Large intestine (tissue), 3 donors: ENCODE data around the gene SUOX. TPM values are rescaled to one million over a fixed set of nuclear protein-coding genes. Genes with fewer than 3 reads are reported as not detected.
"Not testable (repeated sequence)": the region's sequence is repeated elsewhere in the genome, so short reads cannot be mapped to it uniquely, and the experiment has no call there.

Experiments
- DNase-seq, 2 donors: peaks; one replicate each; pipeline versions ENCODE4 v3.0.0 to v3.0.0-alpha.2; 2013
- H3K27ac ChIP-seq: one replicate; pipeline ENCODE4 v1.5.1; 2013; ENCODE audit warnings: low read length
- H3K27me3 ChIP-seq: 2 replicates; pipeline ENCODE4 v1.6.1; 2013; ENCODE audit warnings: low read length; ENCODE audit not compliant: control insufficient read depth, insufficient read depth
- H3K36me3 ChIP-seq: 2 replicates; pipeline ENCODE4 v1.6.1; 2013; ENCODE audit warnings: low read length; ENCODE audit not compliant: control insufficient read depth, insufficient read depth
- H3K4me1 ChIP-seq: one replicate; pipeline ENCODE4 v1.6.1; 2013; ENCODE audit warnings: low read length; ENCODE audit not compliant: control insufficient read depth, insufficient read depth
- H3K4me3 ChIP-seq: one replicate; pipeline ENCODE4 v1.5.1; 2013; ENCODE audit warnings: low read length
- H3K9me3 ChIP-seq: one replicate; pipeline ENCODE4 v1.6.1; 2013; ENCODE audit warnings: mild to moderate bottlenecking, low read depth, low read length, moderate library complexity; ENCODE audit not compliant: control insufficient read depth
- WGBS: methylation state at CpG from one replicate; pipeline ENCODE4 v1.1.5; 2013; ENCODE audit warnings: low lambda C conversion rate; ENCODE audit not compliant: insufficient coverage; 5-methylcytosine and 5-hydroxymethylcytosine counted together
- polyA plus RNA-seq: library from polyadenylated mRNA; unstranded; fragments of 120-200 nt; gene quantifications from one replicate; pipeline ENCODE4 v1.2.1, GENCODE V29; 2013

SUOX gene
- polyA plus RNA-seq, 1 donor: 44.1 TPM

DNA sequence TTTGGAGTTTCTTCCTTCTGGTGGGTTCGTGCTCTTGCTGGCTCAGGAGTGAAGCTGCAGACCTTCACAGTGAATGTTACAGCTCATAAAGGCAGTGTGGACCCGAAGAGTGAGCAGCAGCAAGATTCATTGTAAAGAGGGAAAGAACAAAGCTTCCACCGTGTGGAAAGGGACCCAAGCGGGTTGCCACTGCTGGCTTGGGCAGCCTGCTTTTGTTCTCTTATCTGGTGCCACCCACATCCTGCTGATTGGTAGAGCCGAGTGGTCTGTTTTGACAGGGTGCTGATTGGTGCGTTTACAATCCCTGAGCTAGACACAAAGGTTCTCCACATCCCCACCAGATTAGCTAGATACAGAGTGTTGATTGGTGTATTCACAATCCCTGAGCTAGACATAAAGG is 2.4 kb downstream of the SUOX start:
- H3K9me3 ChIP-seq, H3K27me3 ChIP-seq, H3K4me3 ChIP-seq, DNase-seq, H3K27ac ChIP-seq: not testable (repeated sequence)
- peaks cover 50% of the 10 kb centered on the region for H3K4me1 ChIP-seq
- H3K36me3 ChIP-seq: peaks cover 30% of the 10 kb centered on the region
- WGBS: no CpG with 5 or more reads among the region's 6 CpGs

DNA sequence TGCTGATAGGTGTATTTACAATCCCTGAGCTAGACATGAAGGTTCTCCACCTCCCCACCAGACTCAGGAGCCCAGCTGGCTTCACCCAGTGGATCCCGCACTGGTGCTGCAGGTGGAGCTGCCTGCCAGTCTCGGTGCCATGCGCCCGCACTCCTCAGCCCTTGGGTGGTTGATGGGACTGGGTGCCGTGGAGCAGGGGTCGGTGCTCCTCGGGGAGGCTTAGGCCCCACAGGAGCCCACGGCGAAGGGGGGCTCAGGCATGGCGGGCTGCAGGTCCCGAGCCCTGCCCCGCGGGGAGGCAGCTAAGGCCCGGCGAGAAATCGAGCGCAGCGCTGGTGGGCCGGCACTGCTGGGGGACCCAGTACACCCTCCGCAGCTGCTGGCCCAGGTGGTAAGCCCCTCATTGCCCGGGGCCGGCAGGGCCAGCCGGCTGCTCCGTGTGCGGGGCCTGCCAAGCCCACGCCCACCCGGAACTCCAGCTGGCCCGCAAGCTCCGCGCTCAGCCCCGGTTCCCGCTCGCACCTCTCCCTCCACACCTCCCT is 3.0 kb downstream of the SUOX start:
- not testable (repeated sequence) for H3K27me3 ChIP-seq, H3K9me3 ChIP-seq, H3K4me3 ChIP-seq, DNase-seq
- Histone ChIP-seq H3K36me3 (peaks cover 32% of the 10 kb centered on the region), H3K4me1 (peaks cover 46% of the 10 kb centered on the region), H3K27ac (peak overlapping the region; percentile 89)
- no CpG with 5 or more reads among the region's 33 CpGs for WGBS

DNA sequence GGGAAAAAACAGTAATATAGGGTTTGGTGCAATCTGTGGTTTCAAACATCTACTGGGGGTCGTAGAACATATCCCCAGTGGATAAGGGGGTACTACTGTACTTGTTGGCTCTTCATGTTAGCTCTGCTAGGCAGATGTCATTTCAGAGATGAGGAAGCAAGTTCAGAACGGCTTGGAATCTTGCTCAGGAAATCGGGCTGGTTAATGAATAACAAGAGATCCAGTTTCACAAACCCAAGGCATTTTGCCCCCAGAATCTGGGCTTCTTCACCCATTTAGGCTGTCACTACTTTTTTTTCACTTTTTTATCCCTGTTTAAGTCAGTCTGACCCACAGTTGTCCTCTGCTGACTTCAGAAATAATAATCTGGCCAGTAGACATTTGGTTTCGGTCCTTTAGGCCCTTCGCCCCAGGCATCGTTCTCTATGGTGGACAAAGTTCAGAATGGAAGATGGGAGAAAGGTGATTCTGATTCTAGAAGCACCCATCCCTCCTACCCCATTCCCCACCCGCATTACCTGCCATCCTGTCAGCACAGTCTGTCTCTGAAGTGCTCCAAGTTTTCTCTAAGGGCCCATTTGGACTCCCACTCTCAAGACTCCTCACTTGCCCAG is 4.5 kb downstream of the SUOX start:
- Histone ChIP-seq H3K27me3 (no peaks in the 10 kb centered on the region), H3K9me3 (no peaks in the 10 kb centered on the region), H3K36me3 (peaks cover 35% of the 10 kb centered on the region), H3K4me3 (peak overlapping the region; percentile 3), H3K27ac (peak overlapping the region; percentile 89), H3K4me1 (peaks cover 36% of the 10 kb centered on the region)
- no CpG with 5 or more reads among the region's 7 CpGs for WGBS
- DNase-seq: peak in 1 of 2 donors; percentile 79

DNA sequence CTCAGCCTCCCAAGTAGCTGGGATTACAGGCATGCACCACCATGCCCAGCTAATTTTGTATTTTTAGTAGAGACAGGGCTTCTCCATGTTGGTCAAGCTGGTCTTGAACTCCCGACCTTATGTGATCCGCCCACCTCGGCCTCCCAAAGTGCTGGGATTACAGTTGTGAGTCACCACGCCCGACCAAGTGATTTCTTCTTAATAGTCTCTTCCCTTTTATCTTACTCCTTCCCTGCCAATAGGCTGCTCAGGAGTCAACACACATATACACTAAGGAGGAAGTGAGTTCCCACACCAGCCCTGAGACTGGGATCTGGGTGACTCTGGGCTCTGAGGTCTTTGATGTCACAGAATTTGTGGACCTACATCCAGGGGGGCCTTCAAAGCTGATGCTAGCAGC is 6.3 kb downstream of the SUOX start:
- no CpG with 5 or more reads among the region's 5 CpGs for WGBS
- H3K27me3 ChIP-seq: not testable (repeated sequence)
- H3K36me3 ChIP-seq: peaks cover 35% of the 10 kb centered on the region

DNA sequence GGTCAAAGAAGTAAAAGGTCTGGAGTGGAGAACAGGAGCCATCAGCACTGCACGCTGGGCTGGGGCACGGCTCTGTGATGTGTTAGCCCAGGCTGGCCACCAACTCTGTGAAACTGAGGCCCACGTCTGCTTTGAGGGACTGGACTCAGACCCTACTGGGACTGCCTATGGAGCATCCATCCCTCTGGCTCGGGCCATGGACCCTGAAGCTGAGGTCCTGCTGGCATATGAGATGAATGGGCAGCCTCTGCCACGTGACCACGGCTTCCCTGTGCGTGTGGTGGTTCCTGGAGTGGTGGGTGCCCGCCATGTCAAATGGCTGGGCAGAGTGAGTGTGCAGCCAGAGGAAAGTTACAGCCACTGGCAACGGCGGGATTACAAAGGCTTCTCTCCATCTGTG is 7.1 kb downstream of the SUOX start:
- H3K36me3 ChIP-seq: peaks cover 33% of the 10 kb centered on the region
- H3K4me1 ChIP-seq: peaks cover 34% of the 10 kb centered on the region
- no peak for DNase-seq
- no peaks in the 10 kb centered on the region for H3K27me3 ChIP-seq
- no peak overlapping the region for H3K27ac ChIP-seq
- no peak overlapping the region for H3K4me3 ChIP-seq
- no CpG with 5 or more reads among the region's 10 CpGs for WGBS
- H3K9me3 ChIP-seq: no peaks in the 10 kb centered on the region

More for the DNA sequence above, 6.3 kb downstream of the SUOX start:
- not testable (repeated sequence) for DNase-seq, H3K27ac ChIP-seq, H3K4me3 ChIP-seq, H3K9me3 ChIP-seq
- peaks cover 35% of the 10 kb centered on the region for H3K4me1 ChIP-seq

DNA sequence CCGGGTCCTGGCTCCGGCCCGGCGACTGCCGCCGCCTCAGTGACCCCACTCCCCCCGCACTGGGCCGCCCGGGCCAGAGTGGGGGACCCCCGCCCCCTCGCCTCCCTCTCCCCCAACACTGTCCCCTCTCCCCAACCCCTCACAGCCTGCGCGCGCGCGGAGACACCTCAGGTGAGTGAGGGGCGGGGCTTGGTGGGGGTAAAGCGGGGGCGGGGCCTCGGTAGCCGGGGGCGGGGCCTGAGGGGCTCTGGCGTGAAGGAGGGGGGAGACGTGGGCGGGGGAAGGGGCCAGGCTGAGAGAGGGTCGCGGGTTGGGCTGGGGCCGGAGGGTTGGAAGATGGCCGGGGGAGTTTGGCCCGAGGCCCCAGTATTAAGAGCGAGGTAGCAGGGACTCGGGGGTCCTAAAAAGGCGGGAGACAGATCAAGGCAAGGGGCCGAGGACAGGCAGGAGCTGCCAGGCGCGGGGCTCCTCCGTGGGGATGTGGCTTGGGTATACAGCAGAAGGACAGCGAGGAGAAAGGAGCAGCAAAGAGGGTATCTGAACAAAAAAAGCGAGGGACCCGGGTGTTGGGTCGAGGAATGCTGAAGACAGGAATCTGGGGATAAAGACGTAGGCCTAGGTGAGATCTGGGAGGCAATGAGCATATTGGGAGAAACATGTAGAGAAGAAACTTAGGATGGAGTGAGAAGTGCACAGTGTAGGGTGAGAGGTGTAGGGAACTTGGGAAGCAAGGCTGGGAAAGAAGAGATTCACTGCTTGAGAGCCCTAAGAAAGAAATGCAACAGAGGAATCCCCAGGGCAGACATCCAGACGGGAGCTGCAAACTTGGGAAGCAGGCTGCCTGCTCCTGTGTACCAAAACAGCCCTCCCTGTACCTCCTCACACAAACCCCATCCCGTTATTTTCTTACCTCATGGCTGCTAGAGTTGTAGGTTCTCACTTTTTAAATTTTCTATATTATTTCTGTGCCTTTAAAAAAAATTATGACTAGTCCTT is 10.8 kb downstream of the SUOX start:
- no peaks in the 10 kb centered on the region for H3K27me3 ChIP-seq
- H3K36me3 ChIP-seq: peaks cover 24% of the 10 kb centered on the region
- H3K4me1 ChIP-seq: peaks cover 30% of the 10 kb centered on the region
- no peaks in the 10 kb centered on the region for H3K9me3 ChIP-seq
- peak overlapping the region; percentile 72 for H3K4me3 ChIP-seq
- peak overlapping the region; percentile 84 for H3K27ac ChIP-seq
- peak in 1 of 2 donors; percentile 53 for DNase-seq
- WGBS: 3% methylated on average over 5 of the region's 44 CpGs

DNA sequence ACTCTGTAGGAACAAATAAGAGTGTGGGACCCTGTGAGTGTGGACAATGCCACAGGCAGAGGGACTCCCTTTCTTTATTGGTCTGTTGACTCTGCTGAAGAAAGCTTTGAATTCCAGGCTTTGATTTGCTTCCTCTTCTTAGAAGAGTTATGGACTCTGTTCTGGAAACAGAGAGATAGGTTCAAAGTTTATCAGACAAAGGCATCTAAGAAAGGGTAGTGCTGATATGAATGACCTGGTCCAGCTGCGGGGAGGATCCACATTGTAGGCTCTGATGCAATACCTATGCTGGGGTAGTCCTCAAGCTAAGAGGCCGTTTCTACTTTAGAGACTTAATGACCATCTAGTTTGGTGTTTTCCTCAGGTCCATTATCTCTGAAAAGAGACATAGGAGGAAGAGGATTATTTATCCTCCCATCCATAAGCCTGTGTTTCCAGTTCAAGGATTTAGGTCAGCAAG is 13.1 kb downstream of the SUOX start:
- Histone ChIP-seq H3K4me1 (peaks cover 51% of the 10 kb centered on the region), H3K4me3 (no peak overlapping the region), H3K36me3 (peaks cover 2% of the 10 kb centered on the region), H3K27me3 (no peaks in the 10 kb centered on the region), H3K27ac (peak overlapping the region; percentile 71), H3K9me3 (no peaks in the 10 kb centered on the region)
- WGBS: no CpG with 5 or more reads among the region's 2 CpGs
- DNase-seq: peak in 1 of 2 donors; percentile 55

DNA sequence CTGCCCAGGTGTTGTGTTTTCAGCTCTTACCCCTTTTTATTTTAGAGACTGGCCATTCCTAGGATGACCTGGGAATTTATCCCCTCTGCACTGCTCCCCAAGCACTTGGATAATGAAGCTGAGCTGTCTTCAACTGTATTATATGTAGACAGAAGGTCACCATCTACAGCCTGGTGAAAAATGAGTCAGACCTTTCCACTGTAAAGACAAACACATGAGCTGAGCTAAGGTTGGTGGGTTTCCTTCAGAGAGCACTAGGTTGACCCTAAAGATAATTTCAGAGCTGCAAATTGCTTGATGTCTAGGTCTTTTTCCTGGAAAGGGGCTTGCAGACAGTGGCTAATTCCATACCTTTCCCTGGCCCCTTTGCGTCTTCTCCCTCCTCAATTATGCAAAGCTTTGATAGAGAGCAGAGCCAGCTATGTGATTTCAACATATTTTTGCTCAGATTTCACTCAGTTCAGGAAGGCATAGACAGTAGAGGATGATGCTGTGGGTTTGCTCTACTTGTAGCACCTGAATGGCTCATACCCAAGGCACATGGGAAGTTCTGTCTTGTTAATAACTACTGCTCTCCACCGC is 14.5 kb downstream of the SUOX start:
- Histone ChIP-seq H3K4me1 (peaks cover 56% of the 10 kb centered on the region), H3K9me3 (no peaks in the 10 kb centered on the region), H3K4me3 (no peak overlapping the region), H3K27ac (peak overlapping the region; percentile 71), H3K36me3 (no peaks in the 10 kb centered on the region), H3K27me3 (no peaks in the 10 kb centered on the region)
- DNase-seq: no peak
- WGBS: no CpG with 5 or more reads among the region's 2 CpGs

DNA sequence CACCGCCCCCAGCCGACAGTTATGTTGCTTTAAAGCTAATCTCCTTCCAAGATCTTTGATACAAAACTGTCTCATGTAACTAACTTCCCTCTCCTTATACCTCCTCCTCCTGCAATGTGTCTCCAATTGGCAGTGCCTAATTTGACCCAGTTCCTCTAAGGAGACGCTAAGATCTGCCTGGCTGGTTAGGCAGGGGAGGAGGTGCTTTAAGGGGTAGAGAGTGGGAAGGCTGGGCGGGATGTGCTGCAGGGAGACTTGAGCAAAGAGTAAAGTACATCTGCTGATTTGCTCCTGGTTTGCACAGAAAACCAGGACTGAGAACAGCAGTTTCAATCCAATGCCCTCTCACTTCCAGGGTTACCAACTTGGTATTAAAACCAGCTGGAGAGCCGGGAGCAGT is 16.4 kb downstream of the SUOX start:
- peaks cover 65% of the 10 kb centered on the region for H3K4me1 ChIP-seq
- peak; percentile 38 to 75 for DNase-seq
- H3K36me3 ChIP-seq: no peaks in the 10 kb centered on the region
- H3K27me3 ChIP-seq: no peaks in the 10 kb centered on the region
- H3K27ac ChIP-seq: peak overlapping the region; percentile 84
- no CpG with 5 or more reads among the region's 5 CpGs for WGBS
- no peaks in the 10 kb centered on the region for H3K9me3 ChIP-seq
- no peak overlapping the region for H3K4me3 ChIP-seq

DNA sequence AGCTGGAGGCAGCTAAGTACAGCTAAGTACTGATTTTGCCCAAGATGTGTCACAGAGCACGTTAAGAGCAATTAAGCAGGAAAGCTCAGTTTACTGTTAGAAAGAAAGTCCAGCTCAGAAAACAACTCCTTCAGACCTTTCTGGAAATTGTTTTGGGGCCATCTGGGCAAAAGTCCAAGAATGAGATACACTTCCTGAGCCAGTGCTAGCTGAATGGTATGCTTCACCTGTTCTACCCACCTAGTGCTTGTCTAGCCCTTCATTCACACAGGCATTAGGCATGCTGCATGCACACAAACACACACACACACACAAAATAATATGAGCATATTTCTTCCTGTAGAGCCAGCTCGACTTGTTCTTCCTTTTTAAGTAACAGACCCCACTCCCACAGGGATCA is 17.1 kb downstream of the SUOX start:
- WGBS: no CpG with 5 or more reads among the region's 2 CpGs
- H3K4me1 ChIP-seq: peaks cover 68% of the 10 kb centered on the region
- peak overlapping the region; percentile 84 for H3K27ac ChIP-seq
- DNase-seq: peak; percentile 71 to 90
- H3K9me3 ChIP-seq: no peaks in the 10 kb centered on the region
- H3K27me3 ChIP-seq: no peaks in the 10 kb centered on the region
- H3K4me3 ChIP-seq: no peak overlapping the region
- no peaks in the 10 kb centered on the region for H3K36me3 ChIP-seq
